GM19395 (cell line): ENCODE data around the gene INTS6L.
"Not testable (repeated sequence)": the region's sequence is repeated elsewhere in the genome, so short reads cannot be mapped to it uniquely, and the experiment has no call there.

Experiments
- ATAC-seq: cut with Tn5 transposase; IDR thresholded peaks from one replicate; pipeline ENCODE4 v1.9.1; 2021; ENCODE audit warnings: mild to moderate bottlenecking, moderate library complexity; ENCODE audit not compliant: unreplicated experiment

INTS6L gene

GRCh38 chrX:135596495-135596894 is 76.0 kb downstream of the INTS6L start:
- no peak for ATAC-seq

DNA sequence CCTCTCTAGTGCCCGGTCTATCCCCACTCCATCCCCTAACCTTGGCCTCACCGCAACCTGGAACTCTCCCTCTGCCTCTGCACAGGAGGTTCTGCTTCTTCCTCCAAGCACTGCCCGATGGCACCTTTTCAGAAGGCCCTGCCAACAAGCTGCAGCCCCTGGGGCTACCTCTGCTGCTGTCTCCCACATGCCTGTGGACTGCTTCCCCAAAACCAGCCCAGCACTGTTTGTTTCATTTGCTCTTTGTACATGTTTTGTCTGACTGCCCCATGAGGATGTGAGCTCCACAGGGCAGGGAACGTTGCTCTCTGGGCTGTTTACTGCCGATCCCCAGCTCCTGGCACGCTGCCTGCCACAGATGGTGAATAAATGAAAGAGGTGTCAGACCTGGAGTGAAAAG is 85.4 kb downstream of the INTS6L start:
- no peak for ATAC-seq

- ATAC-seq = not testable (repeated sequence)
Observed at GRCh38 chrX:135624408-135625204, 104.1 kb downstream of the INTS6L start.

GRCh38 chrX:135625995-135626394 is 105.5 kb downstream of the INTS6L start:
- no peak for ATAC-seq

GRCh38 chrX:135629342-135629741 is 108.9 kb downstream of the INTS6L start:
- ATAC-seq = no peak
